Tongue (tissue), 2 donors: ENCODE data around the gene L3MBTL3. TPM values are rescaled to one million over a fixed set of nuclear protein-coding genes. Genes with fewer than 3 reads are reported as not detected.
"Not testable (repeated sequence)": the region's sequence is repeated elsewhere in the genome, so short reads cannot be mapped to it uniquely, and the experiment has no call there.

Experiments used
- DNase-seq: peaks from one replicate; pipeline ENCODE4 v3.0.0-alpha.2; 2015
- total RNA-seq: library from RNA; depleted of rRNA; stranded (reverse); fragments of >200 nt; gene quantifications from one replicate; pipeline ENCODE4 v1.2.3, GENCODE V29; 2014

Gene L3MBTL3
- total RNA-seq, 1 donor from 2014 or later: 11.7 TPM

- peak; percentile 23 for DNase-seq
Observed at GRCh38 chr6:130076512-130076911, 58.1 kb downstream of the L3MBTL3 start.

DNA sequence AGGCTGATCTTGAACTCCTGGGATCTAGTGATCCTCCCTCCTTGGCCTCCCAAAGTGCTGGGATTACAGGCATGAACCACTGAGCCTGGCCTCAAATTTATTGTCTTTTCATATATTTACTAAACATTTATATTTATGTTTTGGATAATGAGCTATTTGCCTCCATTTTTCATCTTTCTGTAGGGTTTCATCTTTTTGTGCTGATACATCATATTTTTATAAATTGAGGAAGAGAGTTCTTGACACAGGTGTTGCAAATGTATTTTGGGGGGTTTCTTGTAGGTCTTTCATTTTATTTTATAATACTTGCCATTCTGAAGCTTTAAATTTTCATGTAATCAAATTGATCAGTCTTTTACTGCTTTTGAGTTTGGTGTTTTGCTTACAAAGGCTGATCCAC, 72.4 kb downstream of the L3MBTL3 start:
- DNase-seq: no peak

- DNase-seq: no peak
Observed at GRCh38 chr6:130093546-130093945, 75.2 kb downstream of the L3MBTL3 start.

DNA sequence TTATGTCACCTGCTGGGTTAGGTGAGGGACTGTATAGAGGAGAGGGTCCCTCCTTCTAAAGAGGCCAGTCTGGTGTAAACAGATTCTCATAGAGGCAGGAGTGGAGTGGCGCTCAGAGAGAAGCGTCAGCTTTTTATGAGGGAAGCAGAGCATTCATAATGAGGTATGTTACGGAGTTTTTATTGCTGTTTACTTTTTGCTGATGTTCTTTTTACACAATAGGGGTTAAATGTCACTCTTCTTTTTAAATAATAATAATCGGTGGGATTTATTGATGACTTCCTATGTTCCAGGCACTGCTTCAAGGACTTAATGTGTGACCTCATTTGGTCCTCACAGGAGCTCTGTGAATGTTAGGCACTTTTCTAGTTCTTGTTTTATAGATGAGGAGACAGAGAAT, 79.9 kb downstream of the L3MBTL3 start:
- no peak for DNase-seq

GRCh38 chr6:130099119-130099518, 80.7 kb downstream of the L3MBTL3 start:
- no peak for DNase-seq

DNA sequence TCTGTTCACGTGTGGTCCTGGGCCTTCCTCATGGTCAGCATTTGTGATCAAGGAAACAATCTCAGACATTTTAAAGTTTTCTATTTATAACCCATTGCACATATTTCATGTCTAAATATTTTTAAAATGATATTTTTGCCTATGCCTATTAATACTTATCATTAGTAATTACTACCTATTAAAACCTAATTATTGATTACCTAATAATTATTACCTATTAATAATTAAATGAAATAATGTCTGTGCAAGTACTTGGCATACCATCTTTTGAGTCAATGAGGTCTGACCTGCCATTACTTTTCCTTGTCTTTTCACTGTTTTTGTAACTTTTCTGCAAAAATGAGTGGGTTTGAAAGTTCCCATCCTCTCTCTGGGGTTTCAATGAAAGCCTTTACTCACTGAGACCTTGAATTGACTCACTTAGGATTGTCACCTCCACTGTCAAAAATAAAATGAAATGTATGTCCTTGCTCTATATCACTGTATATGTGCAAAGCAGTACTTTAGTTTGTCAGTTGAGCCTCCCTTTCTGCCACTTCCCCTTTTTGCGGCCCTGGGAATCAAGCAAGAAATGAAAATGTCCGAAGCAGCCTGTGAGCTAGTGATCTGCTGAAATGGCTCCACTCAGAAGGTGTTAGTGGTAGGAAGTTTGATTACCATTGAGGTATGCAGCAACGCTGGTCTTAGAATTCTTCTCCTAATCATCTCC, 87.8 kb downstream of the L3MBTL3 start:
- DNase-seq: no peak

DNA sequence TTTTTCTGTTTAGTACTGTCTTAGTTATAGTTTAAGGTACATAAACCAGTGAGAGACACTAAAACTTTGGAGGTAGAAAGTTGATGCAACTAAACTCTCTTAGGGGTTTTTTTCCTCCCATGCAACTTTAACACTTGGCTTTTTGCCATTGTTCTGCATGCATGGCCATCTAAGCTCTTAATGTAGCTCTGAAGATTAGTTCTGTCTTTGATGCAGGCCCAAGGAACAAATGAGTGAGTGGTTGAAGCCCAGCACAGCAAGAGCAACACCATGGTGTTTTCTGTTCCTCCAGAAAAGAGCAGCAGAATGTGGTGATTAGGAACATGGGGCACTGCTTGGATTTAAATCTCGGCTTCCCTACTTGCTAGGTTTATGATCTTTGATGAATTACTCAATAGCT, 89.3 kb downstream of the L3MBTL3 start:
- DNase-seq: peak; percentile 12

- DNase-seq: no peak
Observed at GRCh38 chr6:130111031-130111430, 92.7 kb downstream of the L3MBTL3 start.

- no peak for DNase-seq
Observed at GRCh38 chr6:130113201-130113710, 94.9 kb downstream of the L3MBTL3 start.

- DNase-seq: no peak
Observed at GRCh38 chr6:130115036-130115435, 96.7 kb downstream of the L3MBTL3 start.

DNA sequence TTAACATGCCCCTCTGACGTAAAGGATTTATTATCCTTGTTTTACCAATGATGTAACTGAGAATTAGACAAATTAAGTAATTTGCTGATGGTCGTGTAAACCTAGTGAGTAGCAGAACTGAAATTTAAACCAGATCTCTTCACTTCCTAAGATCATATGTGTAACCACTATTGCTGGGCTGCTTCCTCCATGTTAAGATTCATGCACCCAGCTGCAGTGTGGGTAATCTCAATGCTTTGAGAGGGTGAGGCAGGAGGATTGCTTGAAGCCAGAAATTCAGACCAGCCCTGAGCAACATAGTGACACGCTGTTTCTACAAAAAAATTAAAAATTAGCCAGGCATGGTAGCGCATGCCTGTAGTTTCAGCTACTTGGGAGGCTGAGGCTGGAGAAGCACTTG, 97.9 kb downstream of the L3MBTL3 start:
- no peak for DNase-seq

GRCh38 chr6:130117187-130117701, 98.9 kb downstream of the L3MBTL3 start:
- not testable (repeated sequence) for DNase-seq

- no peak for DNase-seq
Observed at GRCh38 chr6:130118236-130118635, 99.9 kb downstream of the L3MBTL3 start.

DNA sequence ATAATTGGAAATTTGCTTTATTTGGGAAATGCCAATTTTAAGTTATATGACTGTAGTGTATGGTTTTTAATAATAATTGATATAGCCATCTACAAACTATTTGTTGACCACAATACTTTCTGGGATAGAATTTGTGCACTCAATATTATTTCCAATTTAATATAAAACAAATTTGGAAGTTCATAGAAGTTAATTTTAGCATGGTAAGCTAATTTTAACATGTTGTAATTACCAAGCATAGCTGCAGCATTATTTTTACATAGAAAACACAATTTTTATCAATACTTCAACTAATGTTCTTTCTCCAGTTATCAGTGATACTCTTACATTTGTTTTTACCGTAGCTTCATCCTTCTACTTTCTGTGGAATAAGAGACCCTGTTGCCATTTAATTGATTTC, 100.8 kb downstream of the L3MBTL3 start:
- no peak for DNase-seq

DNA sequence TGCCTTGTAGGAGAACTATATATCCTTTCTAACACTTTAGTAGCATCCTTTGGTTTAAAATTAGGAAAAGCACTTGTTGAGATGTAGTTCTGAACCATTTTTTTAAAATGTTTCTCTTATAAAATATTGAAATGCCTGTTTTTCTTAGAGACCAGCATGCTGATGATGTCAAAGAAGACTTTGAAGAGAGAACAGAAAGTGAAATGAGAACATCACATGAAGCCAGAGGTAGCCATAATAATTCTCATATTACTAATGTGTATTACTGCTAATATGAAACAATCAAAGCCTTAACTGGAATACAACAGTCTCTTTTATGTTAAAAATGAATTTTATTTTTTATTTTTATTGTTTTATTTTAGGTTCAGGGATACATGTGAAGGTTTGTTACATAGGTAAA, 102.3 kb downstream of the L3MBTL3 start:
- DNase-seq: no peak

DNA sequence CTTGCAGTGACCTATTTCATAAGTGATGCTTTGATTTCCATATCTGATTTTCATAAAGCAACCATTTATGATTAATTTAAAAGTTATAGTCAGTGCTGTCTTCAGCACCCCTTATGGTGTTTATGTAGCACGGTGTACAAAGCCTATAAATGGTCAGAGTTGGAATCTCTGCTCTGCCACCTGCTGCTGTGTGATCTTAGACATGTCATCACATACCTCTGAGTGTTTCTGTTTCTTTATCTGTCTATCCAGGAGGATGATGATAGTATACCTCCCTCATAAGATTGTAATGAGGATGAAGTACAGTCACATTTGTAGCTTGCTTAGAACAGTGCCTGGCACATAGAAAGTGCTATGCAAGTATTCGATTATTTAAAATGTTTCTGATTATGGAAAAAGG, 103.9 kb downstream of the L3MBTL3 start:
- DNase-seq: no peak

GRCh38 chr6:130127195-130127594, 108.8 kb downstream of the L3MBTL3 start:
- DNase-seq: no peak

DNA sequence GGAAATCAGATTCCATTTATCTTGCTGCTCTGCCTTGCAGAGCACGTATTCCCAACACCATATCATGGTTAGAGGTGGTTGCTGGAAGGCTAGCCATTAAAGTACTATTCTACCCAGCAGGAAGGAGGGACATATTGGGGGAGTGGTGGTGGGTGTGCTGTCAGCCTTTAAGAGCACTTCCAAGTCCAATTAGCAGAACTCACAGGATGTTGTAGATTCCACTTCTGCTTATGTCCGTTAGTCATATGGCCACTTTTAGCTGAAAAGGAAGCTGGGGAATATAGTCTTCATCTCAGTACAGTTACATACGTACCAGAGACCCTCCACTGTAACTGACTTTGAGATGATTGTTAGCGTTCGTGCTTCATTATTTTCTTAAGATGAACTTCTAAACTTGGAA, 109.9 kb downstream of the L3MBTL3 start:
- no peak for DNase-seq

DNA sequence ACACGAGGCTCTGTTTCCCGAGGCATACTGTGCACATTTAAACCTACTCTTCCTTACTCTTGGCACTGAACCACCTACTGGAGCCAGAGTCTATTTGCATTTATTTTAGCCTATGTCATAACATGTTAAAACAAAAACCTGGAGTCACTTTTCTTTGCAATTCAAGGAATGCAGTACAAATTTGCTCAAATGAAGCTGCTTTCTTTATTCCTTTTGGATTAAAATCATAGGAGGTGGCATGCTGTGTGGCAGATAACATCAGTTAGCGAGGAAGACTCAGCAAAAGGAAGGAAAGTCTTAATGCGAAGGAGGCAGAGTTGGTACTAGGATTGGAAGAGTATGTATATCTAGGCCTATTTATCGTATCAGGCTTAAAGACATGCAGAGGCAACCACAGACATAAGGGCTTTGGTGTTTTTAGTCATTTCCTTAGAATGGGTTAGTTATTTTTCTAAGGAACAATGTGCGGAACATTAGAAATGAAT, 111.4 kb downstream of the L3MBTL3 start:
- DNase-seq: peak; percentile 8

DNA sequence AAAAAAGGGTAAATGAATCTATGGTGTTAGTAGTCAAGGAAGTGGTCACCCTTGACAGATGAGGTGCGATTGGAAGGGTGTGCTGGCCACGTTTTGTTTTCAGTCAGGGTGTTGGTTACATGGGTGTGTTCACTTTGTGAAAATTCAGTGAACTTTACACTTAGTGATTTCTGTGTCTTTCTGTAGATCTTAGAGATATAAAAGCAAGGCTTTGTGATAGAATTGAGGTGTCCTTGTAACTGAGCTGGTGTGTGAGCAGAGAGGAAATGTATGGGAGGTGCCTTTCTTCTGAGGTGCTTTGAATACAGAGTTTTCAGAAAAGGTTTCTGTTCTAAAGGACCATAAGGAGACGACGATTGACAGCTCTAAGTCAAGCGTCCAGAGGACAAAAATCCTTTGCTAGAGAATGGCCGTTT, 113.9 kb downstream of the L3MBTL3 start:
- DNase-seq: no peak

DNA sequence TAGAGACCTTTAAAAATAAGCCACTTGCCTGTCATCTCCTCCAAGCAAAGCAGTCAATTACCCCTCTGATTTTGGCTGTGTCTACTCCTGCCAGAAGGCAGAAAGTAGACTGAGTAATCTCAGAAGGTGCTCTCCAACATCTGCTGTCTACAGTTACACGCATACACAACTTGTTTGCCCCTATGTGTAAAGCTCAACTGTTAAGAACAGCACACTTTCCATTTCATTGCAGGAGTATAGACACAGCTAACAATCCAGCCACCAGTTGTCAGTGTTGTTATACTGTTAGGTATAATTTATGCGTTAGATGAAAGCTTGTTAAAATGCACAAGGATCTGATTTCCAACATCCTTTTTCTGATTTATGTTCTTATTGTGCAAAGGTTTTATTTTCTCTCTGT, 116.2 kb downstream of the L3MBTL3 start:
- no peak for DNase-seq

- DNase-seq: no peak
Observed at GRCh38 chr6:130136798-130137197, 118.4 kb downstream of the L3MBTL3 start.

DNA sequence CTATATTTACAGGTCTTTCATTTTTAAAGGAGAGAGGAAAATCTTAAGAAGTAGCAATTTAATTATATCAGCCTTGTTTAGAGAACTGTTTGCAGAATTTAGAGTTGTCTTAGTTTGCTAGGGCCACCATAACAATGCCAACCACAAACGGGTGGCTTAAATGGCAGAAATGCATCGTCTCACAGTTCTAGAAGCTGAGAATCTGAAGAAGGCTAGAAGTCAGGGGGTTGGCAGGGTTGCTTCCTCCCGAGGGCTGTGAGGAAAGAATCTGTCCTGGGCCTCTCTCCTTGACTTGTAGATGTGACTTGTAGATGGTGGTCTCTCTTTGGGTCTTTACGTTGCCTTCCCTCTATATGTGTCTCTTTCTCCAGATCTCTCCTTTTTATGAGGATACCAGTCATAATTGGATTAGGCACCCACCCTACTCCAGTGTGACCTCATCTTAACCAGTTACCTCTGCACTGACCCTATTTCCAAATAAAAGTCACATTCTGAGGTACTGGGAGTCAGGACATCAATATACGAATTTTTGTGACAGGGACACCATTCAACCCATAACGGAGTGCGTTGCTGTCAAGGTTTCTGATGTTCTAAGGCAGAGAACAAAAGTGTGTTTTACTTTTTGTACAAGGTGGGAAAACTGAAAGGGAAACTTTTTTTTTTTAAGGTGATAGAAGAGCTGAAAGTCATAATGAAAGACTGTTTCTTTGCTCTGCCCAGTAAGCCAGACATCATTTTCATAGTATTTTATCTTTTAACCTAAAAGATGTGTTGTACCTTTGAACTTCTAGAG, 119.9 kb downstream of the L3MBTL3 start:
- DNase-seq: no peak
